Activated naive CD8-positive, alpha-beta T cell treated with anti-CD3 and anti-CD28 coated beads, Interleukin-2, amount 10 ng/mL, durations not matched to agents 7 days and 5 days (primary cell): ENCODE data around the gene DLX6. TPM values are rescaled to one million over a fixed set of nuclear protein-coding genes. Genes with fewer than 3 reads are reported as not detected.

Source experiments
- ATAC-seq: fragments of 150-1000 bp; cut with Tn5 transposase; one replicate; pipeline ENCODE4 v1.10.0; 2021; ENCODE audit warnings: low read depth, moderate library complexity
- POLR2A ChIA-PET: fragments of 350-600 bp; sonication (Branson Sonifier 250); formaldehyde crosslinking; loops from one replicate; lab custom pipeline; 2021; ENCODE audit warnings: antibody characterized with exemption; lab: Charles Lee
- DNase-seq: peaks from one replicate; pipeline ENCODE4 v3.0.0; 2021
- H3K27ac Mint-ChIP-seq: one replicate; pipeline ENCODE4 v1.8.0; 2022; ENCODE audit warnings: mild to moderate bottlenecking, mixed read lengths
- H3K27me3 Mint-ChIP-seq: one replicate; pipeline ENCODE4 v1.8.0; 2022; ENCODE audit warnings: mild to moderate bottlenecking, moderate library complexity, mixed read lengths
- H3K36me3 Mint-ChIP-seq: one replicate; pipeline ENCODE4 v1.8.0; 2021; ENCODE audit warnings: mild to moderate bottlenecking, mixed read lengths
- H3K4me1 Mint-ChIP-seq: one replicate; pipeline ENCODE4 v1.8.0; 2021; ENCODE audit warnings: mixed read lengths
- H3K4me3 Mint-ChIP-seq: one replicate; pipeline ENCODE4 v1.8.0; 2022; ENCODE audit warnings: mild to moderate bottlenecking, moderate library complexity, mixed read lengths
- H3K9me3 Mint-ChIP-seq: one replicate; pipeline ENCODE4 v1.8.0; 2021; ENCODE audit warnings: mixed read lengths
- total RNA-seq, 2 experiments: library from RNA; stranded (reverse); gene quantifications; one replicate each; pipeline ENCODE4 v1.2.3, GENCODE V29; 2021

DLX6 gene
- not detected for total RNA-seq

DNA sequence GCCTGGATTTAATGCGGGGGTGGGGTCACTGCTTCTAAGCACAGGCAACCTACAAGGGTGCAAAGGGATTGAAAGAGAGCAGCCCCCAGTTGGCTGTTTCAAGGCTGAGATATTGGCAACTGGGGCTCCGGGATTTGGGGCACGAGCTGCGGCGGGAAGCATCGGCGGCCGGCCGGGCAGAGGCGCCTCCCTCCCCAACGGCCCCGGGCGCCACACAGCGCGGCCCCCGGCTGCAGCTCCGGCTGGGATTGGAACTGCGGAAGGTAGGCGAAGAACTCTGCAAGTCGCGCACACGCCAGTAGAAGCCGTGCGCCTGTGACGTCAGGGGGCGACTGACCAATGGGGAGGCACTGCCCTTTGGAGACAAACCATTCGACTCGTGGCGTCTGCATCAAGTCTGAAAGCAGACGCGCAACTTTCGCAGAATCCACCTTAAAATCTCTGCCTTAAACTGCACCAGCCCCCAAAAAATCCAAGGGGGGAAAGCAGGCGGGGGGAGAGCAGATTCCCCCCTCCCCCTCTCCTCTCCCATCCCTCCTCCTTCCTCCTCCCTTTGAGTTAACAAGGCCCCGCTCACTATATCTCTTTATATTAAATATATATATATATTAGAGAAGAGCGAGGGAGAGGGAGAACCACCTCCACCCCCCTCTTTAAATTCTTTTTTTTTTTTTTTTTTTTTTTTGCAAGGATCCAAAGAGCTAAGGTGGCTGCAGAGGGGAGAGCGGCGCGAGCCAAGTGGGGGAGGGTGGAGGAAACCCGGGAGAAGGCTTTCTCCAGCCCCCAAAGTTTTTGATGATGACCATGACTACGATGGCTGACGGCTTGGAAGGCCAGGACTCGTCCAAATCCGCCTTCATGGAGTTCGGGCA lies at the start of gene DLX6:
Gene DLX6, plus strand, starts transcription at position 371 of the 872 bp plus-strand sequence. Its CDS starts 425 bp downstream, at position 796.
- peaks cover 9% of the 10 kb centered on the region for H3K4me1 Mint-ChIP-seq
- peak; percentile 42 for ATAC-seq
- peaks cover 3% of the 10 kb centered on the region for H3K9me3 Mint-ChIP-seq
- H3K27me3 Mint-ChIP-seq, result peaks cover 87% of the 10 kb centered on the region
- peak within 1 kb of the TSS; percentile 34 for H3K27ac Mint-ChIP-seq
- H3K4me3 Mint-ChIP-seq, result peak within 1 kb of the TSS; percentile 54
- POLR2A ChIA-PET, result interaction anchor here (0.6 kb wide), 1 partner anchor 22 kb away, joined by 4 read pairs; no protein-coding TSS in a partner anchor
- no peaks in the 10 kb centered on the region for H3K36me3 Mint-ChIP-seq
- DNase-seq, result peak; percentile 48

DNA sequence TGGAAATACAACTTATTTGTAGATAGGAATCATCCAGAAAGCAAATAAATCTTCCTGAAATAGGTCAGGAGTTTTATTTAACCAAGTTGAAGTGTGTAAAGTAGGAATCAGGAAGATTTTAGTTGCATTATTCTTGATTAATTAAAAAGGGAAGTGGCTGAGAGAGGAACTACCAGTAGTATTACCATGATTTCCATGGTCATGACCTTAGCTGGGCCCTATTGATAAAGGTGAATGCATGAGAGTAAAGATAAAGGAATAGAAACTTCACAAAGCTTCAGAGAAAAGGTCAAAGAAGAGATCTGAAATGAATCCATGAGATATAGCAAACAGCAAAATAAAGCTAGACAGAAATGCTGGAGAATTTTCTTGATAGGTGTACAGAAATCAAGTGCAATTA lies 46.2 kb upstream of the DLX6 start:
- ATAC-seq (no peak), DNase-seq (no peak)
- no peaks in the 10 kb centered on the region for H3K4me1 Mint-ChIP-seq
- H3K4me3 Mint-ChIP-seq, result no peak overlapping the region
- POLR2A ChIA-PET, result no interaction called here
- no peaks in the 10 kb centered on the region for H3K36me3 Mint-ChIP-seq
- no peak overlapping the region for H3K27ac Mint-ChIP-seq
- H3K9me3 Mint-ChIP-seq, result no peaks in the 10 kb centered on the region
- H3K27me3 Mint-ChIP-seq, result peaks cover 30% of the 10 kb centered on the region

DNA sequence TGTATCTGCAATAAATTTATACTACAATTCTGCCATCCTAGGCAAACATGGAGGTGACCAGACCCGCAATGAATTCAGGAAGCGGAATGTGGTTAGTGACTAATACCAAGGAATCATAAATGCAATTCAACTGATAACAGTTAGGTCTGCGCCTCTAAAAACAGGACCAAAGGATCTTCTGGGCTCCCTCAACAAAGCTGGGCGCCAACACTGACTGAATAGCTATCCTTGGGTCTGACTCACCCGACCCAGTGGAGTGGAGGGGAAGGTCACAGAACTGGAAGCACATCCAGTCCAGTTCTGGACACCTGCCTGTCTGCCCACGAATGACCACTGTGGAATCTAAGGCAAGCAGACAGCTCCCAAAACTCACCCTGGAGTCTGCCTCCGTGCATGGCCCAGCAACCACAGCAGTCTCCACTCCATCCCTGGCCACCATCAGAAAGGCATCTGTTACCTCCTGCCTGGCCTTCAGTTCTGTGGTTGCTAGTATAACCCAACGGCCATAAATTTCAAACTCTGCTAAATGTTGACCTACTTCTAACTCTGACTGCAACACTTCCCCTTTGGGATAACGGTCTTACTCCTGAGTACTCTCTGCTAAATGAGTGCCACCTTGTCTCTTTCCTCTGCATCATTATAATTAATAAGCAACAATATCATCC lies 43.0 kb upstream of the DLX6 start:
- Mint-ChIP-seq H3K9me3 (no peaks in the 10 kb centered on the region), H3K4me3 (no peak overlapping the region), H3K4me1 (no peaks in the 10 kb centered on the region), H3K36me3 (no peaks in the 10 kb centered on the region), H3K27me3 (peaks cover 32% of the 10 kb centered on the region), H3K27ac (no peak overlapping the region)
- no peak for ATAC-seq
- no peak for DNase-seq
- POLR2A ChIA-PET, result no interaction called here

DNA sequence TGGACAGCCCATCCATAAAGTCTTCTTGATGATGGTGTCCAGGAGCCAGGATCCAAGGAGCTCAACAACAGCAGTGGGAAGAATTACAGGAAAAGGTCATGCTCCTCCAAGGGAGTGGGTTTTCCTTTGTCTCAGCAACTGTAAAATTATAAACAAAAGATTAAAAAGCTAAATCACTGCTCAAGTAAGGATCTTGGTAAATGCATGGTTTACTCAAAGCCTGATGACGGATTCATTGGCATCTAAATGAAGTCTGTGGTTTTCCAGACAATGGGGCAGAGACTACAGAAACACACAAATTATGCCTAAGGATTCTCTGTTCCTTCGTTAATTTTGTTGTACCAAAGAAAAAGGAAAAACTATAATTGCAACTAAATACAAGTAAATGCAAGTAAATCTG lies 36.4 kb upstream of the DLX6 start:
- ATAC-seq, result no peak
- Mint-ChIP-seq H3K27ac (no peak overlapping the region), H3K4me1 (no peaks in the 10 kb centered on the region), H3K27me3 (peaks cover 16% of the 10 kb centered on the region), H3K36me3 (no peaks in the 10 kb centered on the region), H3K9me3 (no peaks in the 10 kb centered on the region), H3K4me3 (no peak overlapping the region)
- DNase-seq, result no peak
- POLR2A ChIA-PET, result no interaction called here

DNA sequence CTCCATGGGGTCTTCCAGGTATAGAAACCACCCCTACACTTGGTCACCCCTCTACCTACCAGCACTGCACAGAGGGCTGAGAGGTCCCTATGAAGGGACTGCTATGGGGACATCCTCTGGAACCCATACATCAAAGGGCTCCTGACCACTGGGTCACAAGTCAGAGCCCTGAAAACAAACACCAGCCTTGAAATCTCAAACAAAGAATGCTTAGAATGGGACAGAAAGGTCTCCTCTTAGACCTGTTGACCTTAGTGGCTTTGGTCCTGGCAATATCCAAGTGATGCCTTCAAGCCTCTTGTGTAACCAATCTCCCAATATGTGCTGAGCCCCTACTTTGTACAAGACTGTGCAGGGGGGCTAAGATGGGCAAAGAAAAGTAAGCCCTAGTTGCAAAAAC lies 34.6 kb upstream of the DLX6 start:
- no peaks in the 10 kb centered on the region for H3K9me3 Mint-ChIP-seq
- peaks cover 14% of the 10 kb centered on the region for H3K27me3 Mint-ChIP-seq
- H3K36me3 Mint-ChIP-seq, result no peaks in the 10 kb centered on the region
- ATAC-seq (no peak), DNase-seq (no peak)
- no peaks in the 10 kb centered on the region for H3K4me1 Mint-ChIP-seq
- no peak overlapping the region for H3K27ac Mint-ChIP-seq
- POLR2A ChIA-PET, result no interaction called here
- no peak overlapping the region for H3K4me3 Mint-ChIP-seq

DNA sequence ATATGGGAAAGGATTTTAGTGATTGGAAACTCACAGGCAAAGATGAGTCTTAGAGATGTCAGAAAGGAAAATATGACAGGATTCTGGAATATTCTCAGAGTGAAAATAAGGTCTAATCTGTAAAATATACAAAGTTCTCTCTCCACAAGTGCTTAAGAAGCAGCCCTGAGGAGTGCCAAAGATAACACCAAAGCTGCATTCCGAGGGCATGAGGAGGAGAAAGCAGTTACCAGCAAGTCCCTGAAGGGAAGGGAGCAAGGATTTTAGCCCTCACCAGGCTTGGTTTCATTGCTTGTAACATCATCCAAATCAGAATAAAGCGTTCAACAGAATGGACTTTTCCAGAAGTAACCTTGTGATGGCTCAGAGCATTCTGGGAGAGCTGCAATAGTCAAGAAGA lies 31.4 kb upstream of the DLX6 start:
- DNase-seq, result no peak
- POLR2A ChIA-PET, result no interaction called here
- Mint-ChIP-seq H3K4me3 (no peak overlapping the region), H3K9me3 (no peaks in the 10 kb centered on the region), H3K36me3 (no peaks in the 10 kb centered on the region), H3K27me3 (peaks cover 24% of the 10 kb centered on the region), H3K4me1 (no peaks in the 10 kb centered on the region), H3K27ac (no peak overlapping the region)
- ATAC-seq, result no peak

DNA sequence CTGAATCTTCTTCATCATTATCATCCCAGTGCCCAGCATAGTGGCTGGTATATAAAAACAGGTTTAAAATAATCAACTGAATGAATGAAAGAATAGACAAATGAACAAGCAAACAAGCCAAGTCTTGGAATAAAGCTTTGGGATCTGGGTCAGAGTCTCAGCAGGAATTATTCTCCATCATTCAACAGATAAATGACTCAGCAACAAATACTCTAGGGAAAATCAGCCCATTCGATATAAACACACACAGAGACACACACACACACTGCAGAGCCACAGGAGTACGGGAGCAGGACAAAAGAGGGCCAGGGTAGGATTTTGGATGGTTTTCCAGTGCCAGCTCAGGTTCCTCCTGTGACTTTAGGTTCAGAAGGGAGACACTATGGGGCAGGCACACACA lies 29.2 kb upstream of the DLX6 start:
- no peaks in the 10 kb centered on the region for H3K9me3 Mint-ChIP-seq
- no peak overlapping the region for H3K27ac Mint-ChIP-seq
- ATAC-seq, result no peak
- no peaks in the 10 kb centered on the region for H3K36me3 Mint-ChIP-seq
- POLR2A ChIA-PET, result no interaction called here
- H3K27me3 Mint-ChIP-seq, result peaks cover 27% of the 10 kb centered on the region
- no peak overlapping the region for H3K4me3 Mint-ChIP-seq
- no peak for DNase-seq
- H3K4me1 Mint-ChIP-seq, result no peaks in the 10 kb centered on the region

DNA sequence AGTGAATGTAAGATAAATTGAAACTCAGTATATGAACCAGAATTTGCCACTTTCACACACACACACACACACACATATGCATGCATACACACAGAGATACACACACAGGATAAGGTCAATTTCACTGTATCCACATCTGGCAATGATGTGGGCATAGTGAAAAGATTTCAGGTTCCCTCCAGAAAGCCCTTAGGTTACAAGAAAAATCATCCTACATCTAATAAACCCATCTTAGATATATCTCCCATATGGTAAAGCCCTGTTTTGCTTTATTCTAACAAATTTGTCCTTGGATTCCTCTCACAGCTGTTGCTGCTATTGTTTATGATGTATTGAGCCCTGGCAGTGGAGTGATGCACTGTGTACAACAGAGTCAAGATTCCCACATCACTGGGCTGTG lies 27.9 kb upstream of the DLX6 start:
- Mint-ChIP-seq H3K4me1 (no peaks in the 10 kb centered on the region), H3K27me3 (peaks cover 26% of the 10 kb centered on the region), H3K27ac (no peak overlapping the region), H3K9me3 (no peaks in the 10 kb centered on the region), H3K36me3 (no peaks in the 10 kb centered on the region), H3K4me3 (no peak overlapping the region)
- DNase-seq (no peak), ATAC-seq (no peak)
- POLR2A ChIA-PET, result no interaction called here

DNA sequence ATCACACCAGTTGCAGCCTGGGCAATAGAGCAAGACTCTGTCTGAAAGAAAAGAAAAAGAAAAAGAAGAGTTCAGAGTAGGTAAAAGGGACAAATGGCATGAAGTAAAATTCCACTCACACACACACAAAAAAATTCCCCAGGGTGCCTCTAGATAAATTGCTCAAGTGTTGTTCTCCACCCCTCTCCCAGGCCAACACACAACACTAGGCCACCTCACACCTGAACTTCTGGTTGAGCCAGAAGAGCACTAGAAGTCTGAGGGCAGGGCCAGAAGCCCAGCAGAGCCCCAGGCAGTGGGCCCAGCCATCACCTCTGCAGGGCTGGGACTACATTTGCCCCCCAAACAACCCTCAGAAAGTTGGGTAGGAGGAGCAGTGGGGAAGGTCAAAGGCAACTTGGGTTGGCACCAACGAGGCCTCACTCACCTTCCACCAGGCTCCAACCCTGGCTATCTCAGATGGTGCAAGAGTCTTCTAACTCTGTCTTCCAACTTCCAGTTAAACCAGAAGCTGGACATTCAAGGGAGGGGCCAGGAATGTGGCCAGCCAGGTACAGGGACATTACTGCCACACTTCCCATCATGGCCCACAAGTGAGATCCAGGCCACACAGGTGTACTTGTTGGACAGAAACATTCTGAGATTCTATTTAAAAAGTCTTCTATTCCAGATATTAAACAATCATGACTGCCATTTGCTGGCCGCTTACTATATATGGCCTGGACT lies 25.6 kb upstream of the DLX6 start:
- Mint-ChIP-seq H3K4me1 (no peaks in the 10 kb centered on the region), H3K9me3 (no peaks in the 10 kb centered on the region), H3K27me3 (peaks cover 25% of the 10 kb centered on the region), H3K4me3 (no peak overlapping the region), H3K27ac (no peak overlapping the region), H3K36me3 (no peaks in the 10 kb centered on the region)
- no peak for DNase-seq
- POLR2A ChIA-PET, result no interaction called here
- no peak for ATAC-seq

DNA sequence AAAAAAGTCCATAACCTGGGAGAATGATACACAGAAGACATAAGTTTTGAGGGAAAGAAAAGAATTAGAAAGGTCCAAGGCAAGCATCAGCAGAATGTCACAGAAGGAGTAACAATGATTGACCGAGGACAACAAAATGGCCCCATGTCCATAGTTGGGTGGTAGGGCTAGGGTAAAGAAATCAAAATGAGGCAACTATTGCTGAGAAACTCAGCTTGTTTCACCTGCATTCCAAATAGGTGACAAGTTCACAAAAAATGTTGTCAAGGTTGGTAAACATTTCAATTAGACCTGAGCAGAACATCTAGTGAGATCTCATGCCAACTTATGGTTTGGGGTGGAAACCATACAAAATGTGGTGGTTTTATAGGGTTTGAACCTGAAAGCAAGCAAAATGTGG lies 22.8 kb upstream of the DLX6 start:
- H3K4me3 Mint-ChIP-seq, result no peak overlapping the region

DNA sequence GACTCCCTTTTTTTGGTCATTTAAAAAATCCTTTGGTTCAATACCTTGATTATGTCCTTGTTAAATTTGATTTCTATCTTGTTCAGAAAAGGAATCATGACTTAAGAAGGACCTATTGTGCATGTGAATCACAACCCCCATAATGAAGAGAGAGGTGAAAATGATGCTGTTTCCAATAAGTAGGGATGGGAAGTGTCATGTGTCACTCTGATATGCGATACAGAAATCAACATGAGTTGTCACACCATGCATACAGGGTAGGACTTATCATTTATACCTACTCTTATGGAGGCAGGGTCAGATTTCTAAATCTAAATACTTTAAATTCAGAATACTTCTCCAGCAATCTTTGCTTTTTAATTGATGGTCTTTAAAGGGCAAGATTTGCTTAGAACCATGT lies 19.4 kb upstream of the DLX6 start:
- Mint-ChIP-seq H3K4me1 (no peaks in the 10 kb centered on the region), H3K27me3 (peaks cover 52% of the 10 kb centered on the region), H3K27ac (no peak overlapping the region), H3K9me3 (no peaks in the 10 kb centered on the region), H3K4me3 (no peak overlapping the region), H3K36me3 (no peaks in the 10 kb centered on the region)
- DNase-seq (no peak), ATAC-seq (no peak)
- POLR2A ChIA-PET, result no interaction called here

More for the DNA sequence above, 22.8 kb upstream of the DLX6 start:
- no peaks in the 10 kb centered on the region for H3K9me3 Mint-ChIP-seq
- ATAC-seq (no peak), DNase-seq (no peak)
- POLR2A ChIA-PET, result no interaction called here
- H3K27ac Mint-ChIP-seq, result no peak overlapping the region
- H3K36me3 Mint-ChIP-seq, result no peaks in the 10 kb centered on the region
- peaks cover 33% of the 10 kb centered on the region for H3K27me3 Mint-ChIP-seq
- H3K4me1 Mint-ChIP-seq, result no peaks in the 10 kb centered on the region

DNA sequence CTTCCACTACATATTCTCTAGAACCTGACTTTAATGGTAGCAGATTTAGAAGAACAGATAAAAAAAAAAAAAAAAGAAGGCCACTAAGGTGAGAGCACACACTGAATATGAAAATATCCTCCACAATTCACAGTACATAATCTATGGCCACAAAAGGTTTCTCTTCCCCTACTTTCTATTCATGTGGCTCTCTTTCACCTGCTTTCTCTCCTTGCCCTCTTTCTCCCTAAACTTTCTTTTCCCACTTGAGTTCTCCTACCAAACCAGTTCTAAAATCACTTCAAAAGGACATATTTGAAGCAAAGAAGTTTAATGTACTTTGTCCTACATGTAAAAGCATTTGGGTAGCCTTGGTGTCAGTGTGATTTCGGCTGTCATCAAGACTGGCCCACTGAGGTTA lies 18.5 kb upstream of the DLX6 start:
- DNase-seq (no peak), ATAC-seq (no peak)
- no peaks in the 10 kb centered on the region for H3K9me3 Mint-ChIP-seq
- H3K36me3 Mint-ChIP-seq, result no peaks in the 10 kb centered on the region
- H3K4me1 Mint-ChIP-seq, result no peaks in the 10 kb centered on the region
- H3K4me3 Mint-ChIP-seq, result no peak overlapping the region
- POLR2A ChIA-PET, result no interaction called here
- H3K27me3 Mint-ChIP-seq, result peaks cover 58% of the 10 kb centered on the region
- H3K27ac Mint-ChIP-seq, result no peak overlapping the region

DNA sequence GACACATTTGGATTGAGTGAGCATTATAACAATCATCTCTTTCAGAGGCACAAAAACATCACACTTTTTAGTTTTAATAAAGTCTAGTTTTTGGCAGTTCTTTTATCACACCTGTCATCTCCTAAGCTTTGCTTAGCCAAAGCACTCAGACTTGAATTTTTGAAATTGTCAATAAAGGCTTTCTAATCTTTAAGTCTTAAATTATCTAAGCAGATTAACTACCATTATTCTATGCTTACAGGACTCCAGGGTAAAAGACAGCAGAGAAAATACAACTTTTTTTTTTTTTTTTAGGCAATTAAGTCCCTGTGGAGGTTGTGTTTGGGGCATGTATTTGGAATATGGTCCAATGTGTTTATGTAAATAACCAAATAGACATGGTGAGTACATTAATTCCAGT lies 17.6 kb upstream of the DLX6 start:
- POLR2A ChIA-PET, result no interaction called here
- Mint-ChIP-seq H3K27ac (no peak overlapping the region), H3K27me3 (peaks cover 66% of the 10 kb centered on the region), H3K4me3 (no peak overlapping the region), H3K4me1 (no peaks in the 10 kb centered on the region), H3K36me3 (no peaks in the 10 kb centered on the region), H3K9me3 (peaks cover 1% of the 10 kb centered on the region)
- ATAC-seq (no peak), DNase-seq (no peak)
